Mucosa of descending colon (tissue), 3 donors: Measurements from ENCODE around the gene STX1B. TPM values are rescaled to one million over a fixed set of nuclear protein-coding genes. Genes with fewer than 3 reads are reported as not detected.

Experiments
- ATAC-seq: fragments of 200-7000 bp; cut with Tn5 transposase; one replicate; pipeline ENCODE4 v1.9.1; 2020; ENCODE audit warnings: mild to moderate bottlenecking, moderate library complexity
- DNase-seq, 3 donors: peaks; one replicate each; pipeline ENCODE4 v3.0.0-alpha.2; 2020
- H3K36me3 ChIP-seq: fragments of 200-600 bp; one replicate; pipeline ENCODE4 v1.8.0; 2021; ENCODE audit warnings: low read depth, mild to moderate bottlenecking
- H3K4me1 ChIP-seq: fragments of 200-600 bp; one replicate; pipeline ENCODE4 v1.8.0; 2021; ENCODE audit warnings: low read depth, mild to moderate bottlenecking
- H3K4me3 ChIP-seq: fragments of 200-600 bp; one replicate; pipeline ENCODE4 v1.8.0; 2021; ENCODE audit warnings: mild to moderate bottlenecking
- H3K9me3 ChIP-seq: fragments of 200-600 bp; one replicate; pipeline ENCODE4 v1.8.0; 2021; ENCODE audit warnings: mild to moderate bottlenecking
- intact Hi-C, 2 donors: fragments of 100-400 bp; cut with DNase I in 1 of 2; cut with micrococcal nuclease in 1 of 2; formaldehyde crosslinking; loops; one replicate each; pipeline versions ENCODE4 v1.11.0 to v1.11.1; 2022; cut with DNase I, micrococcal nuclease
- total RNA-seq, 3 donors: library from RNA; stranded (reverse); fragmentation: NEBNext Ultra II Directional in 2 of 3; extraction: Animal tissue kit (Norgen Biotek cat#: 25700) in 2 of 3; gene quantifications; one replicate each; pipeline versions ENCODE4 v1.2.1 to v1.2.4, GENCODE V29; 2021 to 2023
- TF ChIP-seq, protein P1 (sequence below): fragments of 200-600 bp; IDR thresholded peaks from one replicate; pipeline ENCODE4 v1.8.0; 2022; ENCODE audit warnings: antibody characterized with exemption, mild to moderate bottlenecking
- donor health status: DM: no; HTN: no; CAD: no; lungs with moderate emphysema.
- donor health status: DM: no; HTN: no; CAD: no.
- donor health status: DM: no; HTN: yes; CAD: no.

STX1B gene
- total RNA-seq, 3 donors from 2014 or later, result 0.14 to 2.8 (median 0.84) TPM

- Histone ChIP-seq H3K9me3 (no peaks in the 10 kb centered on the region), H3K4me3 (no peak overlapping the region), H3K36me3 (peaks cover 4% of the 10 kb centered on the region), H3K4me1 (no peaks in the 10 kb centered on the region)
- ATAC-seq (no peak), DNase-seq (no peak)
- intact Hi-C loops, result no loop called here
- TF ChIP-seq, protein P1, sequence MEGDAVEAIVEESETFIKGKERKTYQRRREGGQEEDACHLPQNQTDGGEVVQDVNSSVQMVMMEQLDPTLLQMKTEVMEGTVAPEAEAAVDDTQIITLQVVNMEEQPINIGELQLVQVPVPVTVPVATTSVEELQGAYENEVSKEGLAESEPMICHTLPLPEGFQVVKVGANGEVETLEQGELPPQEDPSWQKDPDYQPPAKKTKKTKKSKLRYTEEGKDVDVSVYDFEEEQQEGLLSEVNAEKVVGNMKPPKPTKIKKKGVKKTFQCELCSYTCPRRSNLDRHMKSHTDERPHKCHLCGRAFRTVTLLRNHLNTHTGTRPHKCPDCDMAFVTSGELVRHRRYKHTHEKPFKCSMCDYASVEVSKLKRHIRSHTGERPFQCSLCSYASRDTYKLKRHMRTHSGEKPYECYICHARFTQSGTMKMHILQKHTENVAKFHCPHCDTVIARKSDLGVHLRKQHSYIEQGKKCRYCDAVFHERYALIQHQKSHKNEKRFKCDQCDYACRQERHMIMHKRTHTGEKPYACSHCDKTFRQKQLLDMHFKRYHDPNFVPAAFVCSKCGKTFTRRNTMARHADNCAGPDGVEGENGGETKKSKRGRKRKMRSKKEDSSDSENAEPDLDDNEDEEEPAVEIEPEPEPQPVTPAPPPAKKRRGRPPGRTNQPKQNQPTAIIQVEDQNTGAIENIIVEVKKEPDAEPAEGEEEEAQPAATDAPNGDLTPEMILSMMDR, result no peak
Measured at GRCh38 chr16:31043352-31043751, 32.9 kb upstream of the STX1B start.

DNA sequence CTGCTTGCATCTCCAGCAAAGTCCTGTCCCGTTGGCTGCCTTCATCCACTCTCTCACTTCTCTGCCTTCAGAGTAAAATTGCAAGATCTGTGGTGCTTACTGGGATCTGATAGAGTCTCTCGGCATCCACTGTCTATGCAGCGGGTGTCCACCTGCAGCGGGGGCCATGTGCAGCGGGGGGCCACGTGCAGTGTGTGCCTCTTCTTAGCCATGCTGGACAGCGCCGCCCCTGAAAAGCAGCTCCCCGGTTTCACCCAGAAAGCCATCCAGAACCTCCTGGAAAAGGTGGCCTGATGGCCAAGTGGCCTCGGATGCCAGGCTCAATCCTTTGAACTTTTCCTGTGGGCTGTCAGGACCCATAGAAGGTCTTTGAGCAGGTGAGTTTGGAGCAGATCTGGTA, 32.4 kb upstream of the STX1B start:
- Histone ChIP-seq H3K36me3 (peaks cover 4% of the 10 kb centered on the region), H3K4me3 (no peak overlapping the region), H3K4me1 (no peaks in the 10 kb centered on the region), H3K9me3 (no peaks in the 10 kb centered on the region)
- no peak for ATAC-seq
- intact Hi-C loops, result no loop called here
- DNase-seq, result no peak
- TF ChIP-seq, protein P1, result no peak

GRCh38 chr16:31038993-31039392, 28.6 kb upstream of the STX1B start:
- Histone ChIP-seq H3K9me3 (no peaks in the 10 kb centered on the region), H3K4me1 (peaks cover 12% of the 10 kb centered on the region), H3K4me3 (no peak overlapping the region), H3K36me3 (peaks cover 4% of the 10 kb centered on the region)
- intact Hi-C loops, result loop anchor here in 1 of 2 donors (10.0 kb wide), 1 partner anchor 54 kb away; the partner anchor contains the start of gene HSD3B7
- no peak for DNase-seq
- no peak for ATAC-seq
- TF ChIP-seq, protein P1, result no peak

GRCh38 chr16:31036691-31037090, 26.3 kb upstream of the STX1B start:
- Histone ChIP-seq H3K9me3 (no peaks in the 10 kb centered on the region), H3K36me3 (peaks cover 4% of the 10 kb centered on the region), H3K4me1 (peaks cover 12% of the 10 kb centered on the region), H3K4me3 (no peak overlapping the region)
- ATAC-seq (no peak), DNase-seq (no peak)
- intact Hi-C loops, result loop anchor here in 1 of 2 donors (10.0 kb wide), 1 partner anchor 52 kb away; the partner anchor contains the start of gene HSD3B7
- TF ChIP-seq, protein P1, result no peak

GRCh38 chr16:31033709-31034492, 23.5 kb upstream of the STX1B start:
- Histone ChIP-seq H3K4me3 (peak overlapping the region; percentile 79), H3K4me1 (peaks cover 12% of the 10 kb centered on the region), H3K36me3 (peaks cover 3% of the 10 kb centered on the region), H3K9me3 (no peaks in the 10 kb centered on the region)
- TF ChIP-seq, protein P1, result no peak
- ATAC-seq (peak; percentile 83), DNase-seq (peak; percentile 93 to 96 (median 95))
- intact Hi-C loops, result loop anchor here in 1 of 2 donors (2.0 to 10.0 kb wide), 2 partner anchors 39 to 49 kb away; partner anchors contain the start of gene HSD3B7
